Activated CD8-positive, alpha-beta memory T cell treated with anti-CD3 and anti-CD28 coated beads for 1 hour (primary cell): Measurements from ENCODE around the gene YES1.

Experiments used
- DNase-seq, 2 donors: peaks; one replicate each; pipeline ENCODE4 v3.0.0-alpha.2; 2020; ENCODE audit warnings: low read depth in 1 of 2; ENCODE audit errors: extremely low read depth in 1 of 2

The YES1 gene

GRCh38 chr18:811892-812375 is at the start of gene YES1:
Gene YES1, minus strand, starts transcription at chr18:812242. Its CDS starts 55,415 bp downstream, at chr18:756827.
- DNase-seq = peak; percentile 14 to 32

- no peak for DNase-seq
These were observed 45.9 kb upstream of the YES1 start for GRCh38 chr18:857986-858385.

- DNase-seq = no peak
These were observed 41.4 kb upstream of the YES1 start for GRCh38 chr18:853471-853870.

- no peak for DNase-seq
These were observed 38.9 kb upstream of the YES1 start for GRCh38 chr18:850960-851359.

- no peak for DNase-seq
These were observed 37.0 kb upstream of the YES1 start for GRCh38 chr18:849021-849420.

- no peak for DNase-seq
These were observed 36.2 kb upstream of the YES1 start for GRCh38 chr18:848062-848861.

GRCh38 chr18:845152-845819 is 33.2 kb upstream of the YES1 start:
- no peak for DNase-seq

- DNase-seq = no peak
These were observed 29.8 kb upstream of the YES1 start for GRCh38 chr18:841647-842370.

GRCh38 chr18:840516-840915 is 28.5 kb upstream of the YES1 start:
- DNase-seq = no peak

- DNase-seq = no peak
These were observed 28.0 kb upstream of the YES1 start for GRCh38 chr18:840023-840408.

GRCh38 chr18:839224-840022 is 27.4 kb upstream of the YES1 start:
- peak; percentile 63 to 84 for DNase-seq

GRCh38 chr18:837922-838321 is 25.9 kb upstream of the YES1 start:
- no peak for DNase-seq

GRCh38 chr18:834082-834720 is 22.2 kb upstream of the YES1 start:
- DNase-seq = no peak

- no peak for DNase-seq
These were observed 21.2 kb upstream of the YES1 start for GRCh38 chr18:833197-833596.

GRCh38 chr18:832085-832681 is 20.1 kb upstream of the YES1 start:
- DNase-seq = no peak

- DNase-seq = peak in 1 of 2 donors; percentile 30
These were observed 18.4 kb upstream of the YES1 start for GRCh38 chr18:830315-830901.

- DNase-seq = no peak
These were observed 17.4 kb upstream of the YES1 start for GRCh38 chr18:829432-829831.

- DNase-seq = no peak
These were observed 15.1 kb upstream of the YES1 start for GRCh38 chr18:827093-827677.
